HepG2 (cell line): Measurements from ENCODE around the gene P2RY2.

Experiments used
- CREB1 ChIP-seq, 2 experiments: fragments of 450-650 bp in 1 of 2; IDR thresholded peaks; 2 replicates each; pipeline ENCODE4 v1.6.1; 2016 to 2017; ENCODE audit warnings: control low read depth in 1 of 2, mild to moderate bottlenecking in 1 of 2, missing compliant biosample characterization in 1 of 2, missing genetic modification characterization in 1 of 2
- E2F1 ChIP-seq: sonication (generic); formaldehyde crosslinking; IDR thresholded peaks from 2 replicates; pipeline ENCODE4 v1.5.0; 2020; ENCODE audit warnings: missing genetic modification reagents
- MTA3 ChIP-seq: sonication (generic); formaldehyde crosslinking; IDR thresholded peaks from 2 replicates; pipeline ENCODE4 v1.4.0; 2020; ENCODE audit warnings: missing genetic modification reagents
- NFE2L1 ChIP-seq: sonication (generic); formaldehyde crosslinking; IDR thresholded peaks from 2 replicates; pipeline ENCODE4 v1.4.0; 2020; ENCODE audit warnings: missing genetic modification reagents, mild to moderate bottlenecking, borderline replicate concordance
- RBFOX2 ChIP-seq: fragments of 200-400 bp; formaldehyde crosslinking; IDR thresholded peaks from 2 replicates; pipeline ENCODE4 v1.6.1; 2017; ENCODE audit warnings: low read depth, mild to moderate bottlenecking, low read length
- YY1 ChIP-seq: IDR thresholded peaks from 2 replicates; pipeline ENCODE4 v1.6.1; 2011; ENCODE audit warnings: low read length, low read depth, moderate library complexity, mild to moderate bottlenecking; ENCODE audit not compliant: insufficient read depth, insufficient replicate concordance
- ZBTB14 ChIP-seq: sonication (generic); formaldehyde crosslinking; IDR thresholded peaks from 2 replicates; pipeline ENCODE4 v1.4.0; 2020; ENCODE audit warnings: missing genetic modification reagents
- ZBTB33 ChIP-seq: sonication (generic); formaldehyde crosslinking; IDR thresholded peaks from 2 replicates; pipeline ENCODE4 v1.4.0; 2020; ENCODE audit warnings: missing genetic modification reagents
- ZC3H4 ChIP-seq: sonication (generic); formaldehyde crosslinking; IDR thresholded peaks from 2 replicates; pipeline ENCODE4 v1.4.0; 2020; ENCODE audit warnings: missing genetic modification reagents, borderline replicate concordance
- ZFX ChIP-seq: sonication (generic); formaldehyde crosslinking; IDR thresholded peaks from 2 replicates; pipeline ENCODE4 v1.4.0; 2020; ENCODE audit warnings: mild to moderate bottlenecking, low read depth, missing genetic modification reagents, moderate library complexity
- ZNF430 ChIP-seq: sonication (generic); formaldehyde crosslinking; IDR thresholded peaks from 2 replicates; pipeline ENCODE4 v1.9.0; 2021; ENCODE audit warnings: mild to moderate bottlenecking, missing genetic modification reagents
- ZNF614 ChIP-seq: IDR thresholded peaks from 2 replicates; pipeline ENCODE4 v1.6.1; 2018; ENCODE audit warnings: missing biosample characterization, missing genetic modification reagents, inconsistent platforms, borderline replicate concordance
- ZNF619 ChIP-seq: sonication (generic); formaldehyde crosslinking; IDR thresholded peaks from 2 replicates; pipeline ENCODE4 v1.4.0; 2020; ENCODE audit warnings: mild to moderate bottlenecking, missing genetic modification reagents
- ZNF75D ChIP-seq: sonication (generic); formaldehyde crosslinking; IDR thresholded peaks from 2 replicates; pipeline ENCODE4 v1.8.1; 2023; ENCODE audit warnings: missing genetic modification reagents, mild to moderate bottlenecking, borderline replicate concordance

- TF ChIP-seq NFE2L1 (CRISPR knock-in tag) (no peak), ZNF614 (CRISPR knock-in tag) (0 out of 2 replicates have a peak, but pooled peaks have one; percentile 37), ZNF619 (CRISPR knock-in tag) (no peak), E2F1 (CRISPR knock-in tag) (no peak), ZFX (no peak), ZC3H4 (no peak), CREB1 (IDR thresholded peaks at IDR 0.05) (no peak), CREB1 (CRISPR knock-in tag; IDR thresholded peaks at IDR 0.05) (no peak), ZBTB33 (CRISPR knock-in tag) (no peak), ZNF75D (no peak), ZNF430 (CRISPR knock-in tag) (no peak), YY1 (no peak), RBFOX2 (no peak), MTA3 (CRISPR knock-in tag) (no peak), ZBTB14 (no peak)
Measured at GRCh38 chr11:73168925-73169579, 49.0 kb upstream of the P2RY2 start.
